Measurements from ENCODE around the gene ZBTB47.

The ZBTB47 gene

DNA sequence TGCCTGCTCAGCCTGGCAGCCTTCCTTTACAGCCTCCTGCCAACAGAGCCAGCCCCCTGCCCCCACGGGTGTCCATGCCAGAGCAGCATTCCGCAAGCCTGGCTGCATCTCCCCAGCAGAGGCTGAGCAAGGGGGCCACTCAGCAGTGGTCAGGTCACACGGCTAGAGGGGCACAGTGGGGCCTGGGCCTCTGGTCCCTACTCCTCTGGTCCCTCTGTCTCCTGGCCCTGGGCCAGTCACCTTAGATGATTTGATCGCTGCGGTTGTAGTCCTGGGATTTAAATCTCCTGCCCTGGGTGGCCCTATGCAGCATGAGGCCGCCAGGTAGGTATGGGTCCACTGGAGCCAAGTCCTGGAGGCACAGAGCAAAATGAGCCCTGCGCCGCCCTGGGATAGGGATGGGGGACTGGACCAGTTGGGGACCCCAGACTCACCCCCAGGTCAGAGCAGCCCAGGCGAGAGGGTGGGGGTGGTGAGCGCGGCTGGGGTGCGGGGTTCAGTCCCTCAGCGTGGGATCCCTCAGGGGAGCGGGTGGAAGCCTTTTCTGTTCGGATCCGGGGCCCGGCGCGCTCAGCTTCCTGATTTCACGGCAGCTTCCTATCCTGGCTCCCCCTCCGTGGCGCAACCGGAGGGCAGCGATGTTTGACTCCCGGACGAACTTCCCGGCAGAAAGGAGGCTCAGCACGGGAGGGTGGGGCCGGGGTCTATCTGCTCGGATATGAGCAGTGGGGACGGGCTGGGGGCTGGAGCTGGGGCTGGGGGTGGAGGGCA lies at the start of gene ZBTB47:
ZBTB47 (plus strand) TSS at position 138 of the 771 bp plus-strand sequence. CDS start 4,659 bp downstream, outside the sequence.
- DNase-seq (ENCODE audit: low read depth in 2 of 2): no peak

DNA sequence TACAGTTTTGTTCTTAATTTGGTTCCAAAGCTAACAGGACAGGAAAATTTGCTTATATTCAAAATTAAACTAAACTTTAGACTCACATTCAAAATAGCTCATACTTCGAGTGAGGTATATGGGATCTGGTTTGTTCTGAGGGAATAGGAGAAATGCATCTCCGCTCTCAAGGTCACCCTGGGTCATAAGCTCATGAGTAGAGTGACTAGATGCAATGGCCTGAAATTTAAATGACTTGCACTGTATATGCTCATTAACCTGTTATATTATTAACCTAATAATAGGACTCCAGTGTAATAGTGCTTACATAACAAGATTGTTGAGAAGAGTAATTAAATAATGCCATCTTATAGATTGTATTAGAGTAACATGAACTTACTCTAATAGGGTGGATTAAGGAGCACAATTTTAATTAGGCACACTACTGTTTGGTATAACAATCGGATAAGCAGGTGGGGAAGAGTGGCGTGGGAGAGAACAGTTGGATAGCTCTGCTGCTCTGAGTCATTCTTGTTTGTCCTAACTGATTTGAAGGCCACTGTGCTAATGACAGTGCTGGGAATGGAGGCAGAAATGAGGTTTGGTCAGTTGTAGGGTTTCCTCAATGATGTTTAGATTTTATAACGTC lies 47.8 kb upstream of the ZBTB47 start:
- DNase-seq (ENCODE audit: low read depth in 2 of 2): no peak

DNA sequence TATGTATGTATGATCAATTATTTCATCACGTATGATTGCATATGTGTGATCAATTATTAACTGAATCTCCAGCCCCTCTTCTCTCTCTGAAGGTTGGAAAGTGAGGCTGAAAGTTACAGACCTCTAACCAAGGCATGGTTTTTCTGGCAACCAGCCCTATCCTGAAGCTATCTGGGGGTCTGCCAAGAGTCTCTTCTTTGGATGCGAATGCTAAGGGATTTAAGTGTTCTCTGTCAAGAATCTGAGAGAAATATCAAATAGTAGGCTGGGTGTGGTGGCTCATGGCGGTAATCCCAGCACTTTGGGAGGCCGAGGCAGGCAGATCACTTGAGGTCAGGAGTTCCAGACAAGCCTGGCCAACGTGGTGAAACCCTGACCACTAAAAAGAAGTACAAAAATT lies 44.9 kb upstream of the ZBTB47 start:
- DNase-seq (ENCODE audit: low read depth in 2 of 2): no peak

DNA sequence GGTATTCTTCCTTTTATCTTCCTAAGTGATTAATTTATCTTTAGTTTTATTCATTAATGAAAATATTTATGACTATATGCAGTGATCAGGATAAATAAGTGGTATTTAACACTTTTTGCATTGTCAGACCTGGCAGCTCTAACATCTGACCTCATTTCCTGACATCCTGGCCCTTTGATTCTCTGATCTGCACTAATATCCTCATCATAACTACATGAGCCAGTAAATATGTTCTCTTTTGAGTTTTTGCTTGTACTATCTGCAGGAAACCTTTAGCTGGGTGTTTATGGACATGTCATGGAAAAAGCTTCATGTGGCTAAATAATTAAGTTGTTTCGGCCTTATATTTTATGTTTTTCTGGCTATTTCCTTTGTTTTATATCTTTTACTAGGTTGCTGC lies 42.5 kb upstream of the ZBTB47 start:
- no peak for DNase-seq (ENCODE audit: low read depth in 2 of 2)

DNA sequence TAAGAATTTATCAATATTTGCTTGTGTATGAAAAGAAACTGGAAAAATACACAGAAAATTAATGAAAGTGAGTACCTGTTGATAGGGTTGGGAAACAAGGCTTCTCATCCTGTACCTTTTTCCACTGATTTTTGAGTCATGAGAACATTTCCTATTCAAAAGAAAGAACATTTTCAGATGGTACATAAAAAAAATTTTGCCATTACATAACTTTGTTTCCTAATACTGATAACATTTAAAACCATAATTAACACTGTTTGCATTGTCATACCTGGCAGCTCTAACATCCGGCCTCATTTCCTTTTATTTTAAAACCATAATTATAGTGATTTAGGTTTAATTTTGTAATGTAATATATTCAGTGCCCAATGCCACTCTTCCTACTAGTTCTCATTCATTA lies 41.3 kb upstream of the ZBTB47 start:
- no peak for DNase-seq (ENCODE audit: low read depth in 2 of 2)

DNA sequence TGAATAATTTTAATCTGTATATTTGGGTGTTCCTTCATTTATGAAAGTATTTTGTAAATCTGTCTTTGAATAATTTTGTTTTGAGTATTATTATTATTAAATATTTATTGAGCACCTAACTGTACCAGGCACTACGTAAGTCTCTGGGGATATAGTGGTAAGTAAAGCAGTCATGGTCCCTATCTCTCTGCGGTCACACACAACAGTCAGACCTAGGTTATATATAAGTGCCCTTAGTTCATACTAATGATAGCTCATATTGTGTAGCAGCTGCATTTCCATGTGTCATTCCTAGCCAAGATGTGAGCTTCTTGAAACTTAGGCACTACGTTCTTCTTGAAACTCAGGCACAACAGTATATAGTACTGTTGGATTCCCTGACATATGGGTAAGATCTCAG lies 40.6 kb upstream of the ZBTB47 start:
- DNase-seq (ENCODE audit: low read depth in 2 of 2): no peak

DNA sequence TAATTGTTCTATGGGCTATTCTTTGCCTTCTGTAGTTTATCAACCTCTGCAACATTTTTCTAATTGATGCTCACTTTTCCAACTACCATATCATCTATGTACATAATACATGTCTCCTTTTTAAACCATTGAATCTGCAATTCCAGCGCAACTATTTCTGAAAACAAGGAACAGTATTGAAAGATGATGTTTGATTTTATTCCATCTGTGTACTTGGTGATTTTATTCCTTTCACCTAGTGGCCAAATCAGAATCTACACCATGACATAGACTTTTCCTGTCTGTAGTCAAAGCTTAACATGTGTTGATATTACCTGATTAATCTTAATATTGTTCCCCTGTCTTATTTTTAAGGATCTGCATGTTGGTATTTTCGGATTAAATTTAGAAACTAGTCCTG lies 40.0 kb upstream of the ZBTB47 start:
- DNase-seq (ENCODE audit: low read depth in 2 of 2): no peak

DNA sequence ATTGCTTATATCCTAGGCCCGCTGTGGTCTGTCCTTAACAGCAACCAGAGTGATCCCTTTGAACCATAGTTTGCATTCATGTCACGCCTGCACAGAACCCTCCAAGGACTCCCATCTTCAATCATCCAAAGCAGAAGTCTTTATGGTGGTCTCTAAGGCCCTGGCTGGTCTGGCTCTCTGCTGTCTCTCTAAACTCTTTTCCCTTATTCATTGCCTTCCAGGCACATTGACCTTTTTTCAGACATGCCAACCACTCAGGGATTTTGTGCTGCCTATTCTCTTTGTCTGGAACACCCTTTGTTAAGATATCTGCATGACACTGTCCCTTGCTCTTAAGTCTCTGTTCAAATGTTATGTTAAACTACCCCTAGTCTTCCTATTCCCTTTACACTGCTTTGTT lies 21.9 kb upstream of the ZBTB47 start:
- DNase-seq (ENCODE audit: low read depth in 2 of 2): no peak

DNA sequence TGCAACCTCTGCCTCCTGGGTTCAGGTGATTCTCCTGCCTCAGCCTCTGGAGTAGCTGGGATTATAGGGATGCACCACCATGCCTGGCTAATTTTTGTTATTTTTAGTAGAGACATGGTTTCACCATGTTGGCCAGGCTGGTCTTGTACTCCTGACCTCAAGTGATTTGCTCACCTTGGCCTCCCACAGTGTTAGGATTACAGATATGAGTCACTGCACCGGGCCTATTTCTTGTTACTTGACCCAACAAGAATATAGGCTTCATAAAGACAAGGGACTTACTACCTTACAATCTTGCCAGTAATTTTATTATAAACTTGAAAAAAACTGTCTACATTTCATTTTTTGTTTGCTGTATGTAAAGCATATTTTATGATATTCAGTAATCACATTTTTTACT lies 21.4 kb upstream of the ZBTB47 start:
- DNase-seq (ENCODE audit: low read depth in 2 of 2): no peak

DNA sequence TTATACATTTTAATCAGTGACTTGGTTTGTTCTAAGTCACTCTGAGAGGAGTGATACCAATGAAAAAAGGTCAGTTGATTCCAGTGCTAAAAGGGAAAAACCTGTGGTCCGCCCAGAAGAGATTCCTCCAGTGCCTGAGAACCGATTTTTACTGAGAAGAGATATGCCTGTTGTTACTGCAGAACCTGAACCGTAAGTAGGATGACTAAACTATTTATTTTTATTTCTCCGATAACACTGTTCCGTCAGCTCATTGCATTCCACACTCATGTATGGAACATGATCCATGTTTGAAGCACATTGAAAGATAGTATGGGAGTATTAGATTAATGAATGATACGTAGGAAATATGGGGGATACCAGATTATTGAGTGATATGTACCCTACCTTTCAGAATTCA lies 20.0 kb upstream of the ZBTB47 start:
- no peak for DNase-seq (ENCODE audit: low read depth in 2 of 2)

DNA sequence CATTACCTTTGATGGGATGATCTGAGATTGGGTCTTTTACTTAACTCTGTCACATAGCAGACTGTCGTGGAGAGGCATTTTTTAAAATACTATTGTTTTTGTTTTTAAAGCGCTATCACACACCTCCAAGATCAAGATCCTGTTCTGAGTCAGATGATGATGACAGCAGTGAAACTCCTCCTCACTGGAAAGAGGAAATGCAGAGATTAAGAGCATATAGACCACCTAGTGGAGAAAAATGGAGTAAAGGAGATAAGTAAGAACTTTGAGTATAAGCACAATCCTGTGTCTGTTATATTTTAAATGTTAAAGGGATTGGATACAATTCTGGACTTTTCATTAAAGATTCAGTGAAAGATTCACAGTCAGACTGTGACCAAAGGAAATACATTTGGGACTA lies 18.4 kb upstream of the ZBTB47 start:
- DNase-seq (ENCODE audit: low read depth in 2 of 2): no peak

DNA sequence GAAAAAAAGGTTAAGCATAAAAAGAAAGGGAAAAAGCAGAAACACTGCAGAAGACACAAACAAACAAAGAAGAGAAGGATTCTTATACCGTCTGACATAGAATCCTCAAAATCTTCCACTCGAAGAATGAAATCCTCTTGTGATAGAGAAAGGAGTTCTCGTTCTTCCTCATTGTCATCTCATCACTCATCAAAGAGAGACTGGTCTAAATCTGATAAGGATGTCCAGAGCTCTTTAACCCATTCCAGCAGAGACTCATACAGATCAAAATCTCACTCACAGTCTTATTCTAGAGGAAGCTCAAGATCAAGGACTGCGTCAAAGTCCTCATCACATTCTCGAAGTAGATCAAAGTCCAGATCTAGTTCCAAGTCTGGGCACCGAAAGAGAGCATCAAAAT lies 16.5 kb upstream of the ZBTB47 start:
- DNase-seq (ENCODE audit: low read depth in 2 of 2): no peak

DNA sequence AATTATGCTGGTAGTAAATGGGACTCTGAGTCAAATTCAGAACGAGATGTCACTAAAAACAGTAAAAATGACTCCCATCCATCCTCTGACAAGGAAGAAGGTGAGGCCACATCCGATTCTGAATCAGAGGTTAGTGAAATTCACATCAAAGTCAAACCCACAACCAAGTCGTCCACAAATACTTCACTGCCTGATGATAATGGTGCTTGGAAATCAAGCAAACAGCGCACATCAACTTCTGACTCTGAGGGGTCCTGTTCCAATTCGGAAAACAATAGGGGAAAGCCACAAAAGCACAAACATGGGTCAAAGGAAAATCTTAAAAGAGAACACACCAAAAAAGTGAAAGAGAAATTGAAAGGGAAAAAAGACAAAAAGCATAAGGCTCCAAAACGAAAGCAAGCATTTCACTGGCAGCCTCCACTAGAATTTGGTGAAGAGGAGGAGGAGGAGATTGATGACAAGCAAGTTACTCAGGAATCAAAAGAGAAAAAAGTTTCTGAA lies 15.1 kb upstream of the ZBTB47 start:
- no peak for DNase-seq (ENCODE audit: low read depth in 2 of 2)

DNA sequence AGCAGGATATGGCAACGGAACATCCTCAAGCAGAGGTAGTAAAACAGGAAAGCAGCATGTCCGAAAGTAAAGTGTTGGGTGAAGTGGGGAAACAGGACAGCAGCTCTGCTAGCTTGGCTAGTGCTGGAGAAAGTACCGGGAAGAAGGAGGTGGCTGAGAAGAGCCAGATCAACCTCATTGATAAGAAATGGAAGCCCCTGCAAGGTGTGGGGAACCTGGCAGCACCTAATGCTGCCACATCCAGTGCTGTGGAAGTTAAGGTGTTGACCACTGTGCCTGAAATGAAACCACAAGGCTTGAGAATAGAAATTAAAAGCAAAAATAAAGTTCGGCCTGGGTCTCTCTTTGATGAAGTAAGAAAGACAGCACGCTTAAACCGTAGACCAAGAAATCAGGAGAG lies 14.3 kb upstream of the ZBTB47 start:
- no peak for DNase-seq (ENCODE audit: low read depth in 2 of 2)

DNA sequence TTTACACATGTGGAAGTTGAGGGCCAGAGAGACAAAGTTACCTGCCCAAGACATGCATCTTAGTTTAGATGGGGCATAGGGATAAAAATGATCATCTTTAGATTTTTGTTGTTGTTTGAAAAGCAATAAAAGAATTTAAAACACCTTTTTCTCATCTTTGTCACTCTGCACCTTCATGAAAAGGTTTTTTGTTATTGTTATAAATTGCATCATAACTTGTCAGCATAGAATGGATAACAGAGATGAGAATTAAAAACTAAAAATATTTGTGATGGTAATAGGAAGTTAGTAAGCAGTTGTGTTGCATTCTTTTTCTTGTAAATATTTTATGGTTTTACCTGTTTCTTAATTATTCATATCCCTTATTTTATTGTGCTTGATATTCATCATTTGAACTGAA lies 13.4 kb upstream of the ZBTB47 start:
- no peak for DNase-seq (ENCODE audit: low read depth in 2 of 2)

DNA sequence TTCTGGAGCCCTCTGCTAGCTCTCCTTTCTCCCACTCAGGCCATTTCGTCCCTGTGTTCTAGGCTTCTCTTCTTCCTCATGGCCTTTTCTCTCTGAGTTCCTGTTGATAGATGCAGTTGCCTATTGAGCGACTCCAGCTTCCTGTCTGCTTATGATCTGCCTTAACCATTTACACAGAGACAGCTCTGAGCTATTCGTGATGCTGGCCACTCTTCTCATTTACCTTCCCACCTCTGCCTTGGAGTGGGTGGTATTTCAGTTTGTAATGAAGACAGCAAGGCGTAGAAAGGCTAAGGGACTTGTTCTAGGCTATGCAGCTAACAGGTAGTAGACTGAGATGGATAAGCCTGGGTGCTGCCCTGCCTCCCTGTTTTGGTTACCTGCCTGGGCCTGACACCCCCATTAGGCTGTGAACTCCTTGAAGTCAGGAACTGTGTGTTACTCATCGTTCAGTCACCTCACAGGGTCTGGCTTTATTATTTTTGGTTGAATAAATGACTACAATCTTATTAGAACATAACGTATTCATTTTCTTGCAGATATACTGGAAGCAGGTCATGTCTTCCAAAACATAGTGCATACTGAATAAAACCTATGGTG lies 12.6 kb upstream of the ZBTB47 start:
- DNase-seq (ENCODE audit: low read depth in 2 of 2): no peak

DNA sequence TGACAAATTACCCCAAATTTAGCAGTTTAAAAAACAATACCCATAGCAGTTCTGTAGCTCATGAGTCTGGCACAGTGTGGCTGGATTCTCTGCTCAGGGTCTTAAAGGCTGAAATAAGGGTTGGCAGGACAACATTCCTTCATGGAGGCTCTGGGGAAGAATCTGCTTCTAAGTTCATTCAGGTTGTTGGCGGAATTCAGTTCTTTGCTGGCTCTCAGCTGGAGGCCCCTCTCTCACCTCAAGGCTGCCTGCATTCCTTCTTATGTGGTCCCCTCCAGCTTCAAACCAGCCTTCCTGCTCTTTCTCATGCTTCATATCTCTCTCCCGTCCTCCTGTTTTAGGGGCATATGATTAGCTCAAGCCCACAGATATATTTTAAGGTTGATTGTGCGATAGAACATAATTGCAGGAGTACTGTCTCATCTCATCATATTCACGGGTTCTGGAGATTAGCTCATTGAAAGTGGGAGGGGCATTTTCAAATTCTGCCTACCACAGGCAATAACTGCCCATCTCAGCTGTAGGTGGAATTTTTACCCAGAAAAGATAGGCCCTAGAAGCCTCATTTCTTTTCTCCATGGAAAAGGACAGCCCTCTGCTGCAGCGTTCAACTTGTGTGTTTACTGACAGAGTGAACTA lies 5.6 kb upstream of the ZBTB47 start:
- no peak for DNase-seq (ENCODE audit: low read depth in 2 of 2)

DNA sequence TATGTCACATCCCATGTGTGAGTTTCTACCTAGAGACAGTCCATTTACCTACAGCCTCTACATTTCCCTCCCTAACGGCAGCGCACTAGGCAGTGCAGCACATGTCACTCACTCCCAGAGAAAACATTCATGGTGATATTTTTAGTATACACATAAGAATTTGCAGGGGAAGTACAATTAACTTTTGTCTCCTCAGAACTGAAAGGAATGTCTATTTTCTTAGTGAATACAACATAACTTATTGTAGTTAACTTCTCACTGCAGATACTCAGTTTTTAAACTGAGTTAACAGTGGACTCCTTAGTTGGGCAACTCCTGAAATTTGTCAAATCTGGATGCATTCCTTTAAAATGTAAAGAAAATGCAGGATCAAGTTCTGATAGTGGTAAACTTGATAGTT lies 4.5 kb upstream of the ZBTB47 start:
- DNase-seq (ENCODE audit: low read depth in 2 of 2): no peak

DNA sequence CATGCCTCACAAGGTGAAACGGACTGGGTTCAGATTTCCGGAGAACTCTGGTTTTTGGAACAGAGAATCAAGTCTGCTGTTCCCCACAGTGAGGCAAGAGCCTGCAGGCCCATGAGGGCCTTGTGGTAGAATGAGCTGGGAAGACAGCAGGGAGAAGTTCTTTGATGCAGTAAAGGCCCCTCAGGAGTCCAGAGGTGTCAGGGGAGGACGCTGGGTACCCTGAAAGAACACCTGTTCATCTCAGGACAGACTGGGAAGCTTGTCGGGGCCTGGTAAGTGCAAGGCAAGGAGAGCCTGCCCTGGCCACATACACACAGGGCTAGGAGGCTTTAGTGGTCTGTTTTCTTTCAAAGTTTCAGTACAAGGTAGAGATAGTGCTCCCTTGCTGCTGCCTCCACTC lies 3.7 kb upstream of the ZBTB47 start:
- DNase-seq (ENCODE audit: low read depth in 2 of 2): no peak

DNA sequence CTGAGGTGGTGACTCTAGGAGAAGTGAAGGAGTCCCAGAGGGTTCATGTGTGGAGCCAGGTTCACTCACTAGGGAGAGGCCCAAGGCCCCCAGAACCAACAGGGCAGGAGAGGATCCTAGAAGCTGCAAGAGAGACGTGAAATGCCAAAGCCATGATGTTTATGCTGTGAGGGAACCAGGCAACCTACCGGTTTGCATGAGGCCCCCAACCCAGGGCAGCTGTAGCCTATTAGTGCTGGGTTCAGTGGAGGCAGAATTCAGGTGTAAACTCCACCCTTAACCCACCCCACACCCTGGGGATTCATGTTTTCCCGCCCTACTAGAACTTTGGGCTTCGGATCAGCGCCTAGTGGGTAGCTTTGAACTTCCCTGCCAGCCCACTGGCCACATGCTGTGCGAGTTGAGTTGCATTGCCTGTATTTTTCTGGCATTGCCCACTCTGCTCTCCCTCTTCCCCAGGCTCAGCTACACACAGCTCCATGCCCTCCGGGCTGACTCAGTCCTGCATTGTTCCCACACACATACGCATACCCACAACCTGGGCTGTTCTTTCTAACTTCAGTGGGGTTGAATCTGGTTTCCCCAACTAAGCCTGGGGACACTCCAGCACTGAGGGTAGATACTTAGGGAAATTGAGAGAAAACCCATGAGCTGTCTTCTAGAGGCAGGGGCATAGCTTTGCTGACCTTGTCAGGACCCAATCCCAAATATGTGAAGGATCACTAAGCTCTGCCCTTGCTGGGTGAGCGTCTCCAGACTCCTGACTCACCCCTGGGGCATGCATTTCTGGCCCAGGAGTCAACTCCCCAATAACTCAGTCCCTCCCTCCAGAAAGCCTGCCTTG lies 2.0 kb upstream of the ZBTB47 start:
- DNase-seq (ENCODE audit: low read depth in 2 of 2): no peak

DNA sequence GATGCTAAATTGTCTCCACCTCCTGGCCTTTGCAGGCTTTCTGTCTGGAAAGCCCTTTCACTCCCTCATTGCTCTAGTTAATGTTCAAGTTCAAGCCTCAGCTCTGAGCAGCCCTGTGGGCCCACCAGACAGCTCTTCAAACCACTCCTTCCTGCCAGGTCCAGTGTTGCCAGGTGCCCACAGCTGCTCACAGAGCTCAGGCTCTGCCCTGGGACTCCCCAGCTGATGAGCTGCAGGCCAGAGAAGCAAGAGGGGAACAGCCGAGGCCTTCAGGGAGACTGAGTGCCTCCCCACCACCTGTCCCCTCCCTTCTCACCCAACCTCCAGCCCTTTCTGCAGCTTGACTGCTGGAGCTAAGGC lies 1.3 kb upstream of the ZBTB47 start:
- DNase-seq (ENCODE audit: low read depth in 2 of 2): no peak

Data from stimulated activated CD4-positive, alpha-beta T cell treated with anti-CD3 and anti-CD28 coated beads, Interleukin-1b, Interleukin-23, amount 100 ng/mL, for 1 hour (primary cell).